HFF-Myc (cell line): ENCODE data around the gene PAQR4.

Experiments
- DNase-seq: peaks from one replicate; pipeline ENCODE4 v3.0.0-alpha.2; 2011; ENCODE audit warnings: low read depth; ENCODE audit errors: extremely low read depth
- H3K4me3 ChIP-seq: replicated peaks from 2 replicates; pipeline ENCODE4 v1.5.1; 2011; ENCODE audit warnings: low read depth, mild to moderate bottlenecking, control low read depth, low read length
- CTCF ChIP-seq: IDR thresholded peaks from 2 replicates; pipeline ENCODE4 v1.5.1; 2012; ENCODE audit warnings: mild to moderate bottlenecking, low read depth, low read length, control low read depth; ENCODE audit errors: missing control alignments

PAQR4 gene

GRCh38 chr16:2954656-2955381 is 14.3 kb upstream of the PAQR4 start:
- DNase-seq: no peak
- no peak overlapping the region for H3K4me3 ChIP-seq
- TF ChIP-seq CTCF: no peak

- no peak for DNase-seq
- no peak overlapping the region for H3K4me3 ChIP-seq
- TF ChIP-seq CTCF: no peak
Measured at GRCh38 chr16:2955438-2955778, 13.7 kb upstream of the PAQR4 start.

- no peak overlapping the region for H3K4me3 ChIP-seq
Measured at GRCh38 chr16:2955779-2956578, 13.2 kb upstream of the PAQR4 start.

DNA sequence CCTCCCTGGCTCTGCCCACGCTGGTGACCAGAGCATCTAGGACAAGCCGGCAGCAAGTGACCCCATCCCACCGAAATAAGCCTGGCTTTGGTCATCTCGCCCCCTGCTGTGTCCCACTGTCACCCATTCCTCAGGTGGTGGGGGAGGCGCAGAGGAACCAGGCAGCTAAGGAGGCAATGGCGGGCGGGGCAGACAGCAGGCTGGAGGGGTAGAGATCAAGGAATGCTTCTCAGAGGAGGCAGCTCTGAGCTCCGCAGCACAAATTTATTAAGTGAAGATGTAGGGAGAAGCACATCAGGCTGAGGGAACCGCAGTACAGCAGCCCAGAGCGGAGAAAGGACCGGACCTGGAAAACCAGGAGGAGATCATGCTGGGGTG is 12.6 kb upstream of the PAQR4 start:
- no peak for TF ChIP-seq CTCF
- H3K4me3 ChIP-seq: no peak overlapping the region
- DNase-seq: no peak

More at GRCh38 chr16:2955779-2956578, 13.2 kb upstream of the PAQR4 start:
- DNase-seq: no peak
- TF ChIP-seq CTCF: no peak

GRCh38 chr16:2959206-2959605 is 9.9 kb upstream of the PAQR4 start:
- H3K4me3 ChIP-seq: no peak overlapping the region
- DNase-seq: no peak
- no peak for TF ChIP-seq CTCF

DNA sequence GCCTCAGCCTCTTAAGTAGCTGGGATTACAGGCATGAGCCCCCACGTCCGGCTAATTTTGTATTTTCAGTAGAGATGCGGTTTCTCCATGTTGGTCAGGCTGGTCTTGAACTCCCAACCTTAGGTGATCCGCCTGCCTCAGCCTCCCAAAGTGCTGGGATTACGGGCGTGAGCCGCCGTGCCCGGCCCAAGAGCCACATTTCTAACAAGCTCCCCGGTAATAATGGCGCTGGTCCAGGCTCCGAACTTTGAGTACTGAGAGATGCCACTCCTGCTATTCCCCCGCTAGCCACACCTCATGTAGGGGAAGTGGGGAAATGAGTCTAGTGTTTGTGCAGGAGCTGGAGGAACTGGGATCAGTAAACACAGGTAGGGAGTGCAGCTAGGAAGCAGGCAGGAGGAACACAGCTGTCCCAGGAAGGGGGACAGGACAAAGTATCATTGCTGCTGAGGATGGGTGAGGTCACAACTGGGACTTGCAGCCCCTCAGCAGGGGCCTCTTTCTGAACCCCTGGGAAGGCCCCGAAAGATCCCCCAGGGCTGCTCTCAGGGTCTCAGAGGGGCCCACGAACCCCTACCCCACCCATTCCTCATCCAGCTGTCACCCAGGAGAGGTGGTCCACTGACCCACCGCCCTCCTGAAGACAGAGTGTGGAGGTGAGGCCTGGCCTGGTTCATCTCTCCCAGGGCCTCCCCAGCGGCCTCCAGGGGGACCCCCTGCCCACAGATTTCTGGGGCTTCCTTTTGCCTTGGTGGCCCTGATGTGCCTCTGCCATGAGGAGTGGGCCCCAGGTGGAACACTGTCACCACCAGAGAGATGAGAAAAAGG is 8.8 kb upstream of the PAQR4 start:
- DNase-seq: no peak
- no peak overlapping the region for H3K4me3 ChIP-seq
- no peak for TF ChIP-seq CTCF
